Hematopoietic multipotent progenitor cell treated with erythropoietin and hydrocortisone succinate and interleukin-3 and kit ligand, for 15 days (in vitro differentiated cells): ENCODE measurements around the gene TACC3.

ENCODE experiments used
- DNase-seq: peaks from one replicate; pipeline ENCODE4 v3.0.0-alpha.2; 2015; ENCODE audit warnings: low spot score

The TACC3 gene

DNA sequence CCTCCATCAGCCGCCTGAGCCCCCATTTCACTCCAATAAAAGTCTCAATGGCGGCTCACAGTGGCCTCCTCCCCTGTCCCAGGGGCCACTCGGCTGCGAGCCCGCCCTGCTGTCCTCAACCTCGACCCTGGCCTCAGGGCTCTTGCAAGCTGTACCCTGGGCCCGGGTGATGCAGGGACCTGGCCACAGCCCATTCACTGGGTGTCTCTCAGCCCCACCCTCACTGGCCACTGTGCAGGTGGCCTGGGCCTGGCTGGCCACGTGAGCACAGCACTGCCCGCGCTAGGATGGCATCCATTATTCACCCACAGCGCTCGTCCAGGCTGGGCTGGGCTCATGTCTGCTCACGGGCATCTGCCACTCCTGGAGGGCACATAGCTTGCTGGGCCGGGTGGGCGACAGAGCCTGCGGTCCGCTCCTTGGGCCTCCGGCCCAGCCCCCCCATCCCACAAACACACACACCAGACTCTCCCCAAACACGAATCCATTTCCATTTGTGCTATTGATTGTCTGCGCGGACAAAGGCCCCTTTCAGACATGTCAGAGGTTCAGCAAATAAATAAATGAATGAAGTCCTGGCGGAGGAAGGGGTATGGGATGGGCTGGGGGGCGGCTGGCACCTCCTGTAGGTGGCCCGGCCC is 55.3 kb downstream of the TACC3 start:
- DNase-seq = no peak

DNA sequence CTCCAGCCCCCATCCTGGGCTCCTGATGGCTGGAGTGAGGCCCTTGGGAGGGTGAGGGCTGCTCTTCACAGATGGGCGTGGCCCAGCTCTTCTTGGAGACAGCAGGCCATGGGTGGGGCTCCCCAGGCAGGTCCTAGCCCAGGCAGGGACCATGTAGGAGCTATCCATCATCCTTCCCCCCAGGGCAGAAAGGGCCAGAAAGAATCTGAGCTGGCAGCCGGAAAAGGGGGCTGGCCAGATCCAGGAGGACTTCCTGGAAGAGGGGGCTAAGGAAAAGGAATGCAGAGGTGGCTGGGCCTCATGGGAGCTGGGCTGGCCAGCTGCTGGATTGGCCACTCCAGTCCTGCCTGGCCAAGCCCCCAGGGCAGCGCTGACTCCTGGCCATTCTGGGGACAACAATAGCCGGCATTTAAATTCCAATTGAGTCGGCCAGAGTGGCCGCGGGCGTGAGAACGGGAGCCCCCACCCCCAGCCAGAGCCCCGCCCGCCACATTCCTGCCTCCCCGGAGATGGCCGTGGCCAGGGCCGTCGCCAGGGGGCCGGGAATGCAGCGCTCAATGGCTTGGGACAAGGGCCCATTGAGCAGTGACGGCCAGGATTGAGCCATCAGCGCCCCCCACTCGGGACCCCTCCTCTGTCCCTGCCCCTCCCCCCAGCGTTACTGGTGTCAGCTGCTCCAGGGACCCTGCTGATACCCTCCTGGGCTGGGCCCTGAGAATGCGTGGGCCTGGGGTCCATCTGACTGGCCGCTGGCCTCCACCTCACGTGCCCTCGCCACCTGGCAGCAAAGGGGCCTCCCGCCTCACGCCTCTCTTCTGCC is 56.7 kb downstream of the TACC3 start:
- peak; percentile 50 for DNase-seq

DNA sequence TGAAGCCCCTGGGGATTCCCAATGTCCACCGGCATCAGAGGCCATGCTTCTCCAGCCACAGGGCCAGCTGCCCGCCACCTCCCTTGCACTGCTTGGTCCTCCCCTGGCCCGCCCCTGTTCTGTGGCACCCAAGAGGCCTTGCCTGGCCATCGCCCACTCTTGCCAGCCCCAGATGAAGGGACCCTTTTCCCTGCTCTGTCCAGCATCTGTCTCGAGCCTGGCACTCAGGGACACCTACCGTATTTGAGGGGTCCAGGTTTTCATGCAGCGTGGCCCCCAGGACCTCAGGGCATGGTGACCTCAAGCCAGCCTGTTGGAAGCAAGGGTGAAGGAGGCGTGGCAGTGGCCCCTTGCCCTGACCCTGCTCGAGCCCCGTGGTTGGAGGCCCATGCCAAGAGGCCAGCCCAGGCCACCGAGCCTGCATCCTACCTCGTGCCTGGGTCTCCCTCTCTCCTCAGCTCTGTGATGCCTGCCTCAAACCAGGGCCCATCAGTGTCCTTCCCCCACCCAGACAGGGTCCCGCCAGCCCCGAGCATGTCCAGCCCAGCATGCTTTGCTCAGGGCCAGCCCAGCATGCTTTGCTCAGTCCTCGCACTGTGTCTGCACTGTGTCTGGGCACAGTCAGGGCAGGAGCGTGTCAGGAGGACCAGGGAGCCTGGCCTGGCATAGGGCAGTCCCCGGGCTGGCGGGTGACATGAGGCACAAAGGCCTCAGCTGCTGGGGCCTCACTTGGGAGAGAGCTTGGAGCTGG is 57.5 kb downstream of the TACC3 start:
- DNase-seq = no peak

DNA sequence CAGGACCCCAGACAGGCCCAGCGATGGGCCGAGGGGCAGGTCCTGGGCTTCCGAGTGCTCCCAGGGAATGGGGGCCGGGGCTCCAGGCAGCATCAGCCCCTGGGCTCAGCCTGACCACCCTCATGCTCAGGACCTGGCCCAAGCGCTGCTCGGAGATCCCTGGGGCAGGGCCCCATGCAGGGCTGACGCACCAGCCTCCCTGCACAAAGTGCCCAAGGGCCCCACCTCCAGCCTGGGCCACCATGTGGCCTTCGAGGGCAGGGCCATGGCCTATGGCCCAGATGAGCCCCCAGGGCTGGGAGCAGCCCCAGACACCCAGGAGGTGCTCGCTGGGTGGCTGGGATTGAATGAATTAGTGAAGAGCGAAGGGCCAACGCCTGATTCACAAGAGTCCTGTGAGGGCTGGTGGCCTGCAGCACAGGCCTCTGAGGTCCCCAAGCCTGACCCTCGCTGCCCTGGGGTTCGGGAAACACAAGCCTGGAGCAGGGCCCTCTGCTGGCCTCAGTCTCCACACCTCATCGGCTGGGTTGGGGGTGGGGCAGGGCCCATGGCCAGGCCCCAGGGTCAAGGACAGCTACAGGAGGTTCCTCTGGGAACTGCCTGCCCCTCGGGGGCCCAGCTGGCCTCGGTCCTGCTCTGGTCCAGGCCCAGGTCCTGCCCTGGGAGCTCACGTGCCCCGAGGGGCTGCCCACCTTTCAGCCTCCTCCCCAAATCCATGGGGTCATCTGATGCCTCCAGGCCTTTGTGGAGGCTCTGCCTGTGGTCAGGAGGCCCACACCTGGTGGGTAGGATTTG is 58.5 kb downstream of the TACC3 start:
- DNase-seq = no peak

DNA sequence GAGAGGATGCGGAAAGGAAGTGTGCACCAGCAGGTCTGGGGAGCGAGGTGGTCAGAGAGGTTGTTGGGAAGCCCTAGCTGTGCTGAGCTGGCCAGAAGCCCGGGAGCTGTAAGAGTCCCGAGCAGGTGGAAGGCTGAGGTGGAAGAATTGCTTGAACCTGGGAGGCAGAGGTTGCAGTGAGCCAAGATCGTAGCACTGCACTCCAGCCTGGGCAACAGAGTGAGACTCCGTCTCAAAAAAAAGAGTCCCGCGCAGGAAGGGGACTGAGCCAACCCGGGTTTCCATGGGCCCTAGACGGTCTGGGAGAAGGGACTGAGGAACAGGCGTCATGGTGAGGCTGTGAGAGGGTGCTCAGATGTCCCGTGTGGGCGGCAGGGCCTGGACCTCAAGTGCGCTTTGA is 59.1 kb downstream of the TACC3 start:
- DNase-seq = no peak

DNA sequence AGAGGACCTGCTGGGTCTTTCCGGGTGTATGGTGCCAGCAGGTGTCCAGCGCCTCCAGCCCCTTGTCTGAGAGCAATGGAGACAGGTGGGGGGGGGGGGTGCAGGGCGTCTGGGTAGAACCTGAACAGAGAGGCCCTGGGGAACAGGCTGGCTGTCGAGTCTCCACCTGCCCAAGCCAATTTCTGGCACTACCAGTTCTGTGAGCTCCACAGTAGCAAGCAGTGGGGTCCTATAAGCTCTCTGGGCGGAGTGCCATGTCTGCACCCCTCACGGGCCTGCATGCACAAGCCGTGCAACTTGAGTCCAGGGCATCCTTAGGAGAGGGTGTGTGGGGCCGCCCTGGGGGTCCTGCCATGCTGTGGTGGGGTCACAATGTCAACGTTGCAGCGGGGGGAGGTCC is 61.7 kb downstream of the TACC3 start:
- DNase-seq = no peak

DNA sequence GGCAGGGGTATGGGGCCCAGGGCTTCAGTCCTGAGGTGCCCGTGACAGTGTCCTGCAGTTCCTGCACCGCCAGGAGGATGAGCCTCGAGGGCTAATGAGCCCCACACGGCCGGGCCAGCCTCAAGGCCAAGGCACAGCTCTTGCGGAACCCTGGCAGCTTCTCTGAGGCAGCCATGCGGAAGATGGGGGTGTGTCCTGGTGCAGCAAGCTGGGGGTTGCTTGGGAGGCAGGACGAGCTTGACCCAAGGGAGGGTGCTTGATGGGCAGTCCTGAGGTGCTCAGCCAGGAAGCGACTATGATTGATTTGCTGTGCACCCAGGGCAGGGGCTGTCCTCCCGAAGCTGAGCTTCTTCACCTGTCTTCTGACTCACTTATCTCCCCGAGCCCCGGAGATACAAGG is 62.6 kb downstream of the TACC3 start:
- DNase-seq = no peak

DNA sequence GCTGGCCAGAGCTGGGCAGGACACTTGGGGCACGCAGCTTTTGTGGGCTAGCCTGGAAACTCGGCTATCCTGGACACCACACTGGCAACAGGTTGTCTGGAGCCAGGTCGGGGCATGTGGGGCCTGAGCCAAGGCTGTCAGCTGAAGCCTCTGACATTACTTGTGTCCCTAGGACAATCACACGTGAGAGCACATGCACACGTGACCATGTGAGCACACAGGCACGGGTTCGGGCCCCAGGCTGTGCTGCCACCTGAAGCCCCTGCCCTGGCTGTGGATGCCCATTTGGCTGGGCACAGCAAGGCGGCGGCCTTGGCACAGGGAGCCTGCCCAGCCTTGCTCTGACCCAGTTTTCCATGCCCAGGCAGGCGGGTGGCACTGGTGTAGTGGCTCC is 63.1 kb downstream of the TACC3 start:
- DNase-seq = no peak

DNA sequence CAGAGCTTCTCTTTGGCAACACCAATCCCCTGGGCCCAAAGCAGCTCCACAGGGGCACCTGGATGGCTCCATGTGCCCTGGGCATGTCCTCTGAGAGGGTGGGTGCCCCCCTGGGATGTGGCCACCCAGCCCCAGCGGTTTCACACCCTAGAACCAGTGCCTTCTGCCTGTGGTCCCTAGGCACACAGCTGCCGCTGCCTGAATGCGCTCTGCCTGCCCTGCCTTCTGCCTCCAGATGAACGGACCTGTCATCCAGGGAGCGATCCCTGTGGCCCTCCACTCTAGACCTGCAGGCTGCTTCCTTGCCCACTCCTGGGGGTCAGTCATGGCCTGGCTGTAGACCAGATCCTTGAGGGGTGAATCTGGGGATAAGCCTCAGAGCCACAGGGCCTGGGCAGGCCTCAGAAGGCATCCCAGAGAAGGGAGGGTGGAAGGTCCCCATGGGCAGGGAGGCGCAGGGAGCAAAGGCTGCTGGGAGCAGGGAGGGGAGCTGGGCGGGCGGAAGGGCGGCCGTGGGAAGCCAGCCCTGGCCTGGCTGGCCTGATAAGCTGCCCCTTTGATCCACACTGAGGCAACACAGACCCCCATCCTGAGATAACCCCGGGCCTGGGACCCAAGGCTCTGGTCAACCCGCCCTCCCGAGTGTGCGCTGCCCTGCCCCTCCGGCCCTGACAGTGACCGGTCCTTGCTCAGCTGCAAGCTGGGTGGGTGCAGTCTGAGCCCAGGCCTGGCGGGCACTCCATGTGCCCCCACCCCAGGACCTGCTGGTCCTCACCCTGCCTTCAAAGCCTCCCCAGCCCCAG is 63.7 kb downstream of the TACC3 start:
- DNase-seq = peak; percentile 70

DNA sequence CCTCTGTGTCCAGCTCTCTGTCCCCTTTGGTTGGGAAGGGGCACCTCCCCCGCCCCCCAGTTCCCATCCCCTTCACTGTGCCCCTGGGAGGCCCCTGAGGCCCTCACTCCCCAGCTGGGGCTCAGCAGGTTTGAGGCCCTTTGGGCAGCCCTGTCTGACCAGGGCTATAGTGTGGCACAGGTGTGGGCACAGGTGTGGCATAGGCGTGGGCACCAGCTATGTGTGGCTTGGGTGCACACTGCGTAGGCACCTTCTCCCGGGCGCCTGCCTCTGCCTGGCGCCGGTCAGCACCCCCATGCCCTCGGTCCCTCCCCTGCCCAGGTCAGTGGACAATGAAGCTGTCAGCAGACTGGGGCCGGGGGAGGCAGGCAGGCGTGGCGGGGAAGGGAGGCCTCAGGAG is 64.3 kb downstream of the TACC3 start:
- no peak for DNase-seq

DNA sequence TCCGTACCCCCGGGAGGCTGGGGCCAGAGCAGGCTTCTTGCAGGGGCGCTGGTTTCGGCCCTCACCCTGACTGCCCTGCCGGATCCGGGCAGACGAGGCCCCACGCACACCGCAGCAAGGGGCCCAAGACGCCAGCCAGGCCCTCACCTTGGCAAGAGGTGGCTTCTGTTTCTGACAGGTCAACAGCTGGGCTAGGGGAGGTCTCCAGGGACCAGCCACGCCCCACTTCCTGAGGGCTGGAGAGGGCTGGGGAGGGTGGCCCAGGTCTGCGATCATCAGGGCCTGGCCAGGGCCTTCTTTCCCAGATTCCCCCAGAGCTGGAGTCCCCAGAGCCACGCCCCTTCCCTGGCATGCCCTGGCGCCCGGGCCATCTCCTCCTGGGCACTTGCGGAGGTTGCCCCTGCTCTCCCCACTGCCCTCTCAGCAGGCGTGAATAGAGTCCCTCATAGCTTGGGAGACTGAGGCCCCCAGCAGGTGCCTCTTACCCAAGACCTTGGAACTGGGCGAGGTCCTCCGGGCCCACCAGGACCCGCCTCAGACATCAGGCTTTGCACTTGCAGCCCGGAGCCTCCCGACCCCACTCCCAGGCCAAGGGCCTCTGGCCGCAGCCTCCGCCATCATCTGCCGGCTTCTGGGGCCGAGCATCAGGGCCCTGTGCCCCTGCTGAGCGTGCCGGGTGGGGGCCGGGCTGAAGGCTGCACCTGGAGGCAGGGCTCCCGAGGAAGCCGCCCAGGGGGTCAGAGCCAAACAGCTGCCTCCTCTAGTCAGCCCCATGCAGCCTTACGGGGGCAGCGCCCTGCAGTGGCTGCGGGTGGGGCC is 65.4 kb downstream of the TACC3 start:
- DNase-seq = no peak

DNA sequence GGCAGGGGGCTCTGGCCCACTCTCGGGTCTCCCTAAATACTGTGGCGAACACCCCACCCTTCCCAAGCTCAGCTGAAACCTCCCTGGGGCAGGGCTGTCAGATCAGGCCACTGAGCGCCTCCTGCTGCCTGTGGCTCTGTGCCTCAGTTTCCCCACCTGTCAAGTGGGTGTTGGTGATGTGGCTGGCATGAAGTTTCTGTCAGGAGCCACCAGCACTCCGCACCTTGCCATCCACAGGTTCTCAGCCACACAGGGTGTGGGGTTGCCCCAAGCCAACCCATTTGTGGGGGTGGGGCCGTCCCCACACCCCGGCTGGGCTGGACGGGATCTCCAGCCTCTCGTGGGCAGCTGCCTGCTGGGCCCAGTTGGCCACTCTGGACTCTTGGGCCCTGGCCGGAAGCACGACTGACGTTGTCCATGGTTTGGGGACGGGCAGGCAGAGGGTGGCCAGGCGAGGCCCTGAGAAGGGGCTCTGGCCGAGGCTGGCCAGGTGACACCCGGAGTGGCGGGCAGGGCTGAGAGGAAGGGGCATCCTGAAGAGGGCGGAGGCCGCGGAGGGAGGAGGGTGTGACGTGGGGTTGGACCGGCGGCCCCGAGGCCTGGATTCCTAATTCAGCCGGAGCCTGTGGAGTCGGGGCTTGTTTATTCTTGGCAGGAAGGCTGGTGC is 66.2 kb downstream of the TACC3 start:
- no peak for DNase-seq

DNA sequence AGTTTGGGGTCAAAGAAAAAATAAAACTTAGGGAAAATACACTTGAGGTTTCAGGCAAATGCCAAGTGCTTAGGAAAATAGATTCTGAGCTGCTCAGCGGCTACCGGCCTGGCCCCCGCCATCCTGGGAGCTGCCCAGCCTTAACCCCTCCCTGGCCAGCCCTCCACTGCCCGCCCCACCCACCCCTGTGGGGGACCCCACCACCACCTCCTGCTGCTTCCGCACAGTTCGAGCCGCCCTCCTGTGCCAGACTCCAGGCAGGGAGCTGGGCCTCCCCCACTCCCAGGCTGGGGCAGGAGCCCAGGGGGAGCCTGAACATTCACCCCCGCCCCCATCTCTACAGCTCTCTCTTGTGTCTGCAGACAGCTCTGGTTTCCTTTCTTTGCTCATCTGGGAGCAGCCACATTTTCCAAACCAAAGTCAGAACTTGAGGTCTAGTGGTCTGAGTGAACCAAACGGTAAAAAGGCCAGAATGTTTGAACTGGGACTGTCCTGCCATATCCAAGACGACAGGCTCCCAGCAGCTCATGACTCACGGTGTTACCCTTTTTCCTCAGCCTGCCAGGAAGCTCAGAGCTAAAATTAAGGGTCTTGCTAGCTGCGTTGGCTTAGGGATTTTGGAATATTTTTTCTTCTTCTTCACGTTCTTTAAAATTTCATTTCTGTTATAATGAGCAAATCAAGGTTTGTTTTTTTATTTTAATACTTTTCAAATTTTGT is 67.1 kb downstream of the TACC3 start:
- no peak for DNase-seq

DNA sequence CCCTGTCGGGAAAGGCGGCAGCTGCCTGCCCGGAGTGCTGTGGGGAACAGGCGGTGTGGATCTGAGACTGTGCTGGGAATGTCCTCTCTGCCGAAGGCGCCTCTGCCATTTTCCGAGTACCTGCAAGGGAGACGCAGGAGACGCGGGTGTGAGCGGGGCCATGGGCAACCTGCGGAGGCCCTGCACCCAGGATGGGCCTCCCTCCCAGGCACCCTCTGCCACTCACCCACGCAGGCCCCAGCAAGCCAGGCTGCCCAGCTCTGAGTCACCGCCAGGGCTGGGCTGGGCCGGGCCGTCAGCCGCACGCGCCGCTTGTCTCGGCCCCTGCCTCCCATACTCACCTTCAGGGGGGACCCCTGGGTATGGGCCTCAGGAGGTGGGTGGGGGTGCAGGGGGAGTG is 68.2 kb downstream of the TACC3 start:
- DNase-seq = no peak

DNA sequence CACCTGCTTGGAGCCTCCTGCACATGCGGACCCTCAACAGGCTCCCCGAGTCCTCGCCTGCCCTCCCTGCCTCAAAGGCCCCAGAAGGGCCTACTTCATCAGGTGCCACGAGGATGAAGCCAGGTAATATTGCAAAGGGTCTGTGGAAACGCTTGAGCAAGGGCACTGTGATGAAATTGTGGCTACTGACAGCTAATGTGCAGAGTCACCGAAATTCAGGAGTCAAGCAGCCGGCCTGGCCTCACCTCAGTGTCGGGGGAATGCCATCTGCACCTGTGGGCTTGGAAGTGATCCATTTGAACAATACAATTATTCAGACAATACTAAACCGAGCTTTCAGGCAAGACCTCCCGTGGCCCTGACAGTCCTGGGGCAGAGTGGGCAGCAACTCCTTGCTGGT is 68.7 kb downstream of the TACC3 start:
- no peak for DNase-seq

DNA sequence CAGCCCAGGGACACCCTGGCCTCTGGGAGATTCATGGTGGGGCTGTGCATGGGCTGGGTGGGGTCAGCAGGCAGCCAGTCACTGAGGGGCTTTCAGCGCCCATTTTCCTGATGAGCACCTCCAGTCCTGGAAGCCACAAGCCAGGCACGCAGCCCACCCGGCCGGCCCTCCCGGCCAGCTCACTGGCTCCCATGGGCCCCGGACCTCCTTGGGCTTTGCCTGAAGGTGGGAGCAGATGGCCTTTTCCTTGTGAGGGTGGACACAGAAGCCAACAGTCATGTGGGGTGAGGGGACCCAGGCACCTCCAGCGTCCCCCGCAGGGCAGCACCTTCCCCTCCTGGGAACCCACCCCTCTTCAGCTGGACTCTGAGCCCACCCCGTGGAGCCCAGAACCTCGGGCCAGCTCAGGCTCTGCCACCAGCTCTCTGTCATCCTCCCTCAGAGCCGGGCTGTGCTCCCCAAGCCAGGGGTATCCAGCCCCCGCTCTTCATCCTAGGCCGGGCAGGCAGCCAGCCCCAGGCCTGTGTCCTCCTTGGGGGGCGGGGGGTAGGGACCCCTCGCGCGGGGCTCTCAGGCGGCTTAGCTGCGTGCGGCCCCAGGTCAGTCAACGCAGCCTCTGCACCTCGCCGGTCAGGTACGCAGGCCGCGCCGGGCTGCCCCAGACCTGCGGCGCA is 71.0 kb downstream of the TACC3 start:
- no peak for DNase-seq

DNA sequence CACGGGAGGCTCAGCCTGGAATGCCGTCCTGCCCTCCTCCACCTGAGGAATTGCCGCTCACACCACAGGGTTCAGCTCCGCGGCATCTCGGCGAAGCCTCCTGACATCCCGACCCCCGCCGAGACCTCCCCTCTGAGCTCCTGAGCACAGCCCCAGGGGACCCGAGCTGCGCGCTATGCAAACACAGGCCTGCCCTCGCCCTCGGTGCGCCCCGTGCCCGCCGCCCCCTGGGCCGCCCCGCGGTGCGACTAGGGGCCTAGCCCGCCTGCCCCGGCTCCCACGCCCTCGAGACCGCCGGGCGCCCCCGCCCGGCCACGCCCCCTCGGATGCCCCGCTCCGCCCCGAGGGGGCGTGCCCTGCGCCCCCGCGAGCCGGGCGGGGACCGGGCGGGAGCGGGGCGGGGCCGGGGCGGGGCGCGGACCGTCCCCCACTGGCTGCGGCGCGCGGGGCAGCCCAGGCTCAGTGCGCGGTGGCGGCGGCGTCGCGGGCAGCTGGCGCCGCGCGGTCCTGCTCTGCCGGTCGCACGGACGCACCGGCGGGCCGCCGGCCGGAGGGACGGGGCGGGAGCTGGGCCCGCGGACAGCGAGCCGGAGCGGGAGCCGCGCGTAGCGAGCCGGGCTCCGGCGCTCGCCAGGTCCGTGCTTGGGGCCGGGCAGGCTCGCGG is 71.6 kb downstream of the TACC3 start, which contains the start of gene FGFR3:
Gene FGFR3 (plus strand): TSS at position 462 of the 664 bp plus-strand sequence. CDS start 642 bp downstream, outside the sequence.
- DNase-seq = peak; percentile 49

DNA sequence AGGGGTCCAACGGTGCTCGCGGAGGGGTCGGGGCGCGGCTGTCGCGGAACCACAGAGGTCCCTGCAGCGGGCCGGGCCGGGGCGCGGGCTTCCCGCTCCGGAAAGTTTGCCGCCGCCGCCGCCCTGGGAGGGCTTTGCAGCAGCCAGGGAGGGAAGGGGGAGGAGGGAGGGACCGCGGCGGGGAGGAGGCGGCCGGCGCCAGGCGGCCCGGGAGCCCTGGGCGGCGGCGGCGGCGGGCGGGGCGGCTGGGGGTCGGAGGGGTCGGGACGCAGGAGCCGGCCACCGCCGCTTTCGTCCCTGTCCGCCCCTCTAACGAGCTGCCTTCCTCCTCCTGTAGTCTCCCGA is 72.1 kb downstream of the TACC3 start:
- peak; percentile 14 for DNase-seq
